Anterior cingulate cortex (tissue), 58 donors: ENCODE results near the gene CELSR1.

Source experiments
- DNase-seq, 58 donors: peaks; one replicate each; lab custom pipeline; 2025; lab: John Stamatoyannopoulos, UW

Gene CELSR1

GRCh38 chr22:46465345-46465720 is 72.1 kb downstream of the CELSR1 start:
- DNase-seq, result no peak

- no peak for DNase-seq
Measured at GRCh38 chr22:46464701-46465344, 72.6 kb downstream of the CELSR1 start.

- DNase-seq, result no peak
Measured at GRCh38 chr22:46464296-46464695, 73.1 kb downstream of the CELSR1 start.

GRCh38 chr22:46463435-46464227 is 73.8 kb downstream of the CELSR1 start:
- DNase-seq, result no peak

- DNase-seq, result no peak
Measured at GRCh38 chr22:46462726-46463371, 74.6 kb downstream of the CELSR1 start.

- no peak for DNase-seq
Measured at GRCh38 chr22:46461566-46462180, 75.7 kb downstream of the CELSR1 start.

GRCh38 chr22:46460857-46461256 is 76.6 kb downstream of the CELSR1 start:
- no peak for DNase-seq

- no peak for DNase-seq
Measured at GRCh38 chr22:46459347-46460065, 77.9 kb downstream of the CELSR1 start.

- no peak for DNase-seq
Measured at GRCh38 chr22:46458525-46458924, 78.9 kb downstream of the CELSR1 start.

GRCh38 chr22:46457502-46458488 is 79.6 kb downstream of the CELSR1 start:
- no peak for DNase-seq

GRCh38 chr22:46456818-46457163 is 80.6 kb downstream of the CELSR1 start:
- no peak for DNase-seq

- no peak for DNase-seq
Measured at GRCh38 chr22:46455446-46455845, 82.0 kb downstream of the CELSR1 start.

GRCh38 chr22:46454504-46455269 is 82.7 kb downstream of the CELSR1 start:
- no peak for DNase-seq

GRCh38 chr22:46453829-46454503 is 83.5 kb downstream of the CELSR1 start:
- DNase-seq, result no peak

GRCh38 chr22:46453006-46453828 is 84.2 kb downstream of the CELSR1 start:
- no peak for DNase-seq

- DNase-seq, result no peak
Measured at GRCh38 chr22:46452195-46453005, 85.0 kb downstream of the CELSR1 start.
